ENCODE measurements around the gene CCDC88B.

CCDC88B gene

GRCh38 chr11:64334764-64335735 is 5.0 kb upstream of the CCDC88B start:
- H3K4me3 ChIP-seq (ENCODE audit: low read length in 2 of 2) = no peak overlapping the region
- H3K4me1 ChIP-seq (ENCODE audit: control insufficient read depth in 2 of 2, insufficient read depth in 2 of 2, low read length in 2 of 2) = peaks cover 21 to 29% of the 10 kb centered on the region in 2 donors
- no peaks in the 10 kb centered on the region for H3K9me3 ChIP-seq (ENCODE audit: control insufficient read depth in 2 of 2, low read length in 2 of 2)
- H3K36me3 ChIP-seq (ENCODE audit: control insufficient read depth in 2 of 2, insufficient read depth in 2 of 2, low read length in 2 of 2) = no peaks in the 10 kb centered on the region
- peak overlapping the region; percentile 44 to 52 for H3K27ac ChIP-seq (ENCODE audit: low read depth in 2 of 2, low read length in 2 of 2)
- no peaks in the 10 kb centered on the region for H3K27me3 ChIP-seq (ENCODE audit: control insufficient read depth in 2 of 2, insufficient read depth in 2 of 2, low read length in 2 of 2)
- no peak overlapping the region for H3K9ac ChIP-seq (ENCODE audit: low read depth in 1 of 2, low read length in 2 of 2)

- peaks cover 20 to 30% of the 10 kb centered on the region in 2 donors for H3K4me1 ChIP-seq (ENCODE audit: control insufficient read depth in 2 of 2, insufficient read depth in 2 of 2, low read length in 2 of 2)
- no peak overlapping the region for H3K27ac ChIP-seq (ENCODE audit: low read depth in 2 of 2, low read length in 2 of 2)
- no peak overlapping the region for H3K4me3 ChIP-seq (ENCODE audit: low read length in 2 of 2)
These were observed 2.3 kb upstream of the CCDC88B start for GRCh38 chr11:64337538-64338249.

GRCh38 chr11:64338716-64339115 is 1.3 kb upstream of the CCDC88B start:
- Histone ChIP-seq H3K27ac (ENCODE audit: low read depth in 2 of 2, low read length in 2 of 2) (no peak overlapping the region), H3K9me3 (ENCODE audit: control insufficient read depth in 2 of 2, low read length in 2 of 2) (no peaks in the 10 kb centered on the region), H3K9ac (ENCODE audit: low read depth in 1 of 2, low read length in 2 of 2) (no peak overlapping the region), H3K4me1 (ENCODE audit: control insufficient read depth in 2 of 2, insufficient read depth in 2 of 2, low read length in 2 of 2) (peaks cover 24 to 30% of the 10 kb centered on the region in 2 donors), H3K27me3 (ENCODE audit: control insufficient read depth in 2 of 2, insufficient read depth in 2 of 2, low read length in 2 of 2) (no peaks in the 10 kb centered on the region), H3K36me3 (ENCODE audit: control insufficient read depth in 2 of 2, insufficient read depth in 2 of 2, low read length in 2 of 2) (peaks cover 0 to 2% of the 10 kb centered on the region in 2 donors), H3K4me3 (ENCODE audit: low read length in 2 of 2) (no peak overlapping the region)

More at GRCh38 chr11:64337538-64338249, 2.3 kb upstream of the CCDC88B start:
- no peaks in the 10 kb centered on the region for H3K27me3 ChIP-seq (ENCODE audit: control insufficient read depth in 2 of 2, insufficient read depth in 2 of 2, low read length in 2 of 2)
- H3K36me3 ChIP-seq (ENCODE audit: control insufficient read depth in 2 of 2, insufficient read depth in 2 of 2, low read length in 2 of 2) = no peaks in the 10 kb centered on the region
- H3K9ac ChIP-seq (ENCODE audit: low read depth in 1 of 2, low read length in 2 of 2) = no peak overlapping the region
- no peaks in the 10 kb centered on the region for H3K9me3 ChIP-seq (ENCODE audit: control insufficient read depth in 2 of 2, low read length in 2 of 2)

GRCh38 chr11:64339286-64339685 is 718 bp upstream of the CCDC88B start:
- Histone ChIP-seq H3K27ac (ENCODE audit: low read depth in 2 of 2, low read length in 2 of 2) (peak overlapping the region in 1 of 2 donors; percentile 68), H3K9ac (ENCODE audit: low read depth in 1 of 2, low read length in 2 of 2) (peak overlapping the region; percentile 46 to 60), H3K4me1 (ENCODE audit: control insufficient read depth in 2 of 2, insufficient read depth in 2 of 2, low read length in 2 of 2) (peaks cover 24 to 30% of the 10 kb centered on the region in 2 donors), H3K27me3 (ENCODE audit: control insufficient read depth in 2 of 2, insufficient read depth in 2 of 2, low read length in 2 of 2) (no peaks in the 10 kb centered on the region), H3K4me3 (ENCODE audit: low read length in 2 of 2) (peak overlapping the region; percentile 45 to 61), H3K9me3 (ENCODE audit: control insufficient read depth in 2 of 2, low read length in 2 of 2) (no peaks in the 10 kb centered on the region), H3K36me3 (ENCODE audit: control insufficient read depth in 2 of 2, insufficient read depth in 2 of 2, low read length in 2 of 2) (peaks cover 0 to 2% of the 10 kb centered on the region in 2 donors)

- Histone ChIP-seq H3K27ac (ENCODE audit: low read depth in 2 of 2, low read length in 2 of 2) (peak overlapping the region; percentile 29 to 68), H3K4me3 (ENCODE audit: low read length in 2 of 2) (peak overlapping the region; percentile 58 to 61), H3K9ac (ENCODE audit: low read depth in 1 of 2, low read length in 2 of 2) (peak overlapping the region; percentile 26 to 86)
These were observed 799 bp downstream of the CCDC88B start for GRCh38 chr11:64340671-64341335.

GRCh38 chr11:64341429-64341828 is 1.4 kb downstream of the CCDC88B start:
- Histone ChIP-seq H3K9me3 (ENCODE audit: control insufficient read depth in 2 of 2, low read length in 2 of 2) (no peaks in the 10 kb centered on the region), H3K4me1 (ENCODE audit: control insufficient read depth in 2 of 2, insufficient read depth in 2 of 2, low read length in 2 of 2) (peaks cover 24 to 27% of the 10 kb centered on the region in 2 donors), H3K9ac (ENCODE audit: low read depth in 1 of 2, low read length in 2 of 2) (peak overlapping the region in 1 of 2 donors; percentile 86), H3K36me3 (ENCODE audit: control insufficient read depth in 2 of 2, insufficient read depth in 2 of 2, low read length in 2 of 2) (peaks cover 0 to 2% of the 10 kb centered on the region in 2 donors), H3K4me3 (ENCODE audit: low read length in 2 of 2) (peak overlapping the region; percentile 58 to 61), H3K27ac (ENCODE audit: low read depth in 2 of 2, low read length in 2 of 2) (peak overlapping the region in 1 of 2 donors; percentile 14), H3K27me3 (ENCODE audit: control insufficient read depth in 2 of 2, insufficient read depth in 2 of 2, low read length in 2 of 2) (no peaks in the 10 kb centered on the region)

More at GRCh38 chr11:64340671-64341335, 799 bp downstream of the CCDC88B start:
- no peaks in the 10 kb centered on the region for H3K27me3 ChIP-seq (ENCODE audit: control insufficient read depth in 2 of 2, insufficient read depth in 2 of 2, low read length in 2 of 2)
- H3K36me3 ChIP-seq (ENCODE audit: control insufficient read depth in 2 of 2, insufficient read depth in 2 of 2, low read length in 2 of 2) = peaks cover 0 to 2% of the 10 kb centered on the region in 2 donors
- peaks cover 24 to 27% of the 10 kb centered on the region in 2 donors for H3K4me1 ChIP-seq (ENCODE audit: control insufficient read depth in 2 of 2, insufficient read depth in 2 of 2, low read length in 2 of 2)
- no peaks in the 10 kb centered on the region for H3K9me3 ChIP-seq (ENCODE audit: control insufficient read depth in 2 of 2, low read length in 2 of 2)

GRCh38 chr11:64341851-64342791 is 2.1 kb downstream of the CCDC88B start:
- H3K4me3 ChIP-seq (ENCODE audit: low read length in 2 of 2) = peak overlapping the region; percentile 61 to 69
- H3K9me3 ChIP-seq (ENCODE audit: control insufficient read depth in 2 of 2, low read length in 2 of 2) = no peaks in the 10 kb centered on the region
- peak overlapping the region; percentile 65 to 86 for H3K9ac ChIP-seq (ENCODE audit: low read depth in 1 of 2, low read length in 2 of 2)
- no peaks in the 10 kb centered on the region for H3K27me3 ChIP-seq (ENCODE audit: control insufficient read depth in 2 of 2, insufficient read depth in 2 of 2, low read length in 2 of 2)
- H3K4me1 ChIP-seq (ENCODE audit: control insufficient read depth in 2 of 2, insufficient read depth in 2 of 2, low read length in 2 of 2) = peaks cover 24 to 27% of the 10 kb centered on the region in 2 donors
- peak overlapping the region; percentile 70 to 72 for H3K27ac ChIP-seq (ENCODE audit: low read depth in 2 of 2, low read length in 2 of 2)
- peaks cover 0 to 2% of the 10 kb centered on the region in 2 donors for H3K36me3 ChIP-seq (ENCODE audit: control insufficient read depth in 2 of 2, insufficient read depth in 2 of 2, low read length in 2 of 2)

GRCh38 chr11:64342869-64343745 is 3.1 kb downstream of the CCDC88B start:
- no peaks in the 10 kb centered on the region for H3K9me3 ChIP-seq (ENCODE audit: control insufficient read depth in 2 of 2, low read length in 2 of 2)
- no peaks in the 10 kb centered on the region for H3K27me3 ChIP-seq (ENCODE audit: control insufficient read depth in 2 of 2, insufficient read depth in 2 of 2, low read length in 2 of 2)
- peaks cover 0 to 2% of the 10 kb centered on the region in 2 donors for H3K36me3 ChIP-seq (ENCODE audit: control insufficient read depth in 2 of 2, insufficient read depth in 2 of 2, low read length in 2 of 2)
- H3K4me1 ChIP-seq (ENCODE audit: control insufficient read depth in 2 of 2, insufficient read depth in 2 of 2, low read length in 2 of 2) = peaks cover 24 to 27% of the 10 kb centered on the region in 2 donors
- H3K9ac ChIP-seq (ENCODE audit: low read depth in 1 of 2, low read length in 2 of 2) = no peak overlapping the region
- peak overlapping the region in 1 of 2 donors; percentile 70 for H3K27ac ChIP-seq (ENCODE audit: low read depth in 2 of 2, low read length in 2 of 2)
- no peak overlapping the region for H3K4me3 ChIP-seq (ENCODE audit: low read length in 2 of 2)

All from mucosa of rectum (tissue), 2 donors.